Trophoblast cell (in vitro differentiated cells and primary cell): ENCODE measurements around the gene MRPS11.

Source experiments
- DNase-seq, 2 donors: peaks; one replicate each; pipeline ENCODE4 v3.0.0-alpha.2; 2016
- H2AFZ ChIP-seq: 2 replicates; pipeline ENCODE4 v1.6.1; 2013; ENCODE audit warnings: low read length, moderate library complexity, mild to moderate bottlenecking; ENCODE audit not compliant: insufficient read depth, poor library complexity
- H2AK5ac ChIP-seq: 2 replicates; pipeline ENCODE4 v1.6.1; 2013; ENCODE audit warnings: mild to moderate bottlenecking, low read length
- H2BK120ac ChIP-seq: 2 replicates; pipeline ENCODE4 v1.6.1; 2013; ENCODE audit warnings: low read length, mild to moderate bottlenecking, moderate library complexity; ENCODE audit not compliant: insufficient read depth, poor library complexity
- H2BK12ac ChIP-seq: 2 replicates; pipeline ENCODE4 v1.6.1; 2013; ENCODE audit warnings: mild to moderate bottlenecking, low read length, moderate library complexity
- H2BK5ac ChIP-seq: 2 replicates; pipeline ENCODE4 v1.6.1; 2013; ENCODE audit warnings: low read length, low read depth, moderate library complexity, mild to moderate bottlenecking; ENCODE audit not compliant: poor library complexity
- H3K14ac ChIP-seq: 2 replicates; pipeline ENCODE4 v1.6.1; 2013; ENCODE audit warnings: mild to moderate bottlenecking, low read length
- H3K18ac ChIP-seq: 2 replicates; pipeline ENCODE4 v1.6.1; 2013; ENCODE audit warnings: mild to moderate bottlenecking, low read length
- H3K23ac ChIP-seq: 2 replicates; pipeline ENCODE4 v1.6.1; 2013; ENCODE audit warnings: low read length
- H3K27ac ChIP-seq: 2 replicates; pipeline ENCODE4 v1.5.1; 2013; ENCODE audit warnings: low read depth, mild to moderate bottlenecking, inconsistent platforms, low read length, moderate library complexity
- H3K27me3 ChIP-seq: 2 replicates; pipeline ENCODE4 v1.6.1; 2013; ENCODE audit warnings: inconsistent platforms, mild to moderate bottlenecking, low read length, moderate library complexity; ENCODE audit not compliant: insufficient read depth
- H3K36me3 ChIP-seq, 2 experiments: 1 replicate in 1 of 2; 2 replicates in 1 of 2; pipeline ENCODE4 v1.6.1; 2013; ENCODE audit warnings: low read length in 2 of 2, mild to moderate bottlenecking in 2 of 2, moderate library complexity in 1 of 2; ENCODE audit not compliant: insufficient read depth in 2 of 2, control insufficient read depth in 1 of 2
- H3K4ac ChIP-seq: 2 replicates; pipeline ENCODE4 v1.6.1; 2013; ENCODE audit warnings: low read depth, mild to moderate bottlenecking, low read length, moderate library complexity
- H3K4me1 ChIP-seq, 2 experiments: 1 replicate in 1 of 2; 2 replicates in 1 of 2; pipeline ENCODE4 v1.6.1; 2013; ENCODE audit warnings: low read length in 2 of 2, mild to moderate bottlenecking in 2 of 2, moderate library complexity in 1 of 2; ENCODE audit not compliant: insufficient read depth in 2 of 2, control insufficient read depth in 1 of 2
- H3K4me2 ChIP-seq: 2 replicates; pipeline ENCODE4 v1.6.1; 2013; ENCODE audit warnings: inconsistent platforms, mild to moderate bottlenecking, low read length, moderate library complexity
- H3K4me3 ChIP-seq: 2 replicates; pipeline ENCODE4 v1.5.1; 2013; ENCODE audit warnings: mild to moderate bottlenecking, low read depth, low read length, inconsistent platforms
- H3K79me1 ChIP-seq: one replicate; pipeline ENCODE4 v1.6.1; 2013; ENCODE audit warnings: low read length
- H3K79me2 ChIP-seq: 2 replicates; pipeline ENCODE4 v1.6.1; 2013; ENCODE audit warnings: low read length, mild to moderate bottlenecking; ENCODE audit not compliant: control insufficient read depth, insufficient read depth, poor library complexity
- H3K9ac ChIP-seq: 2 replicates; pipeline ENCODE4 v1.6.1; 2013; ENCODE audit warnings: mild to moderate bottlenecking, low read length
- H3K9me3 ChIP-seq: 2 replicates; pipeline ENCODE4 v1.6.1; 2013; ENCODE audit warnings: low read depth, mild to moderate bottlenecking, control low read depth, inconsistent platforms, low read length; ENCODE audit not compliant: insufficient read depth
- H4K12ac ChIP-seq: 2 replicates; pipeline ENCODE4 v1.6.1; 2013; ENCODE audit warnings: low read depth, mild to moderate bottlenecking, low read length, moderate library complexity
- H4K8ac ChIP-seq: 2 replicates; pipeline ENCODE4 v1.6.1; 2013; ENCODE audit warnings: low read depth, mild to moderate bottlenecking, low read length, moderate library complexity
- H4K91ac ChIP-seq: one replicate; pipeline ENCODE4 v1.6.1; 2013; ENCODE audit warnings: low read depth, mild to moderate bottlenecking, low read length, moderate library complexity
- whole genome bisulfite sequencing: extraction: QIAGEN DNeasy Blood & Tissue Kit; methylation state at CpG from one replicate; pipeline ENCODE4 v1.1.7; 2013; ENCODE audit warnings: missing lambda C conversion rate; ENCODE audit not compliant: insufficient read length, insufficient coverage; ENCODE audit errors: extremely low coverage; 5-methylcytosine and 5-hydroxymethylcytosine counted together

MRPS11 gene

DNA sequence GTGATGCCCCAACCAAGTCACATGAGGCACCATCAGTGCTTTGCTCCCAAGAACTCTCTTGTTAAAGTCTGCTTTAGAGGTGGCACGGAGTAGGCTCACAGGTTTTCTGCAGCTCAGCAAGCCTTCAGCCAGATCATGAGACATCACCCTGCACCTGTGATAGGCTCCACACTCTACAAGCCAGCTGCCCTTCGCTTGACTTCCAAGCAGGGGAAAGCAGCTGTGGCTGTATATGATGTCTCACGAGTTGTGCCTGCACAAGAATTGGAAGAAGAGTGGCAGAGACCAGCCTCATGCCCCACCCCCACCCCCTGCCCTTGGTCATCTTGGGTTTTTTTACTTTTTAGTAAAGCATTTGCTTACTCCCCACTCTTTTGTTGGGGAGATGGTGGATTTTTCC is 22.5 kb downstream of the MRPS11 start:
- Histone ChIP-seq H3K14ac (no peak overlapping the region), H3K4ac (no peak overlapping the region), H3K18ac (no peak overlapping the region), H3K4me1 (peaks cover 8 to 9% of the 10 kb centered on the region in 2 experiments), H3K79me1 (peaks cover 3% of the 10 kb centered on the region), H3K9ac (peak overlapping the region; percentile 44), H3K4me3 (no peak overlapping the region), H3K23ac (no peak overlapping the region), H4K12ac (no peak overlapping the region), H3K36me3 (no peaks in the 10 kb centered on the region), H3K27ac (no peak overlapping the region), H3K27me3 (no peaks in the 10 kb centered on the region), H2AFZ (no peak overlapping the region), H4K8ac (no peak overlapping the region), H3K4me2 (no peak overlapping the region), H3K9me3 (no peaks in the 10 kb centered on the region), H2BK5ac (no peak overlapping the region), H2BK12ac (no peak overlapping the region), H4K91ac (no peak overlapping the region), H2BK120ac (no peak overlapping the region), H2AK5ac (no peak overlapping the region), H3K79me2 (no peaks in the 10 kb centered on the region)
- no peak for DNase-seq
- WGBS: no CpG with 5 or more reads among the region's 3 CpGs

DNA sequence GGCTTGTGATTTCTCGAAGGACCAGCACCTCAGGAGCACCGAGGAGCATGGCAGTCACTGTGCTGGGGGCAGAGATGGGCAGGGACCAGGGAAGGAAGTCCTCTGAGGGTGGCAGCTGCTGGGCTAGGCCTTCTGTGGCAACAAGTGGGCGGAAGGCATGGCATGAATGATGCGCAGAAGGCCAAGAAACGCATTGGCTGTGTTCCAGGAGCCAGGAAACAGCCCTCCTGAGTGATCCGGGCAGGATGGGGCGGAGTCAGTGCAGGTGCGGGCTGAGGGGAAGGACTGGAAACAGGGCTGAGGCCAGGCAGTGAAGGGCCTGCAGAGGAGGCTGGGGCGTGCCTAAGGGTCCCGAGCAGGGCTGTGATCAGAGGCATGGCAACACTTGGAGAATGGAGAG is 23.6 kb downstream of the MRPS11 start:
- no peak overlapping the region for H3K9ac ChIP-seq
- no peaks in the 10 kb centered on the region for H3K79me2 ChIP-seq
- H2BK120ac ChIP-seq: no peak overlapping the region
- H3K9me3 ChIP-seq: no peaks in the 10 kb centered on the region
- H3K4me1 ChIP-seq: peaks cover 4 to 5% of the 10 kb centered on the region in 2 experiments
- no peak overlapping the region for H2BK12ac ChIP-seq
- no peaks in the 10 kb centered on the region for H3K27me3 ChIP-seq
- H3K14ac ChIP-seq: no peak overlapping the region
- H3K4me3 ChIP-seq: no peak overlapping the region
- H4K91ac ChIP-seq: no peak overlapping the region
- H3K23ac ChIP-seq: no peak overlapping the region
- no peaks in the 10 kb centered on the region for H3K36me3 ChIP-seq
- H4K8ac ChIP-seq: no peak overlapping the region
- no peak overlapping the region for H2AFZ ChIP-seq
- H3K4me2 ChIP-seq: no peak overlapping the region
- no peak overlapping the region for H3K18ac ChIP-seq
- no peak overlapping the region for H3K4ac ChIP-seq
- H3K27ac ChIP-seq: no peak overlapping the region
- no peak overlapping the region for H2AK5ac ChIP-seq
- H4K12ac ChIP-seq: no peak overlapping the region
- WGBS: no CpG with 5 or more reads among the region's 10 CpGs
- DNase-seq: peak in 1 of 2 donors; percentile 8
- H2BK5ac ChIP-seq: no peak overlapping the region
- no peaks in the 10 kb centered on the region for H3K79me1 ChIP-seq

DNA sequence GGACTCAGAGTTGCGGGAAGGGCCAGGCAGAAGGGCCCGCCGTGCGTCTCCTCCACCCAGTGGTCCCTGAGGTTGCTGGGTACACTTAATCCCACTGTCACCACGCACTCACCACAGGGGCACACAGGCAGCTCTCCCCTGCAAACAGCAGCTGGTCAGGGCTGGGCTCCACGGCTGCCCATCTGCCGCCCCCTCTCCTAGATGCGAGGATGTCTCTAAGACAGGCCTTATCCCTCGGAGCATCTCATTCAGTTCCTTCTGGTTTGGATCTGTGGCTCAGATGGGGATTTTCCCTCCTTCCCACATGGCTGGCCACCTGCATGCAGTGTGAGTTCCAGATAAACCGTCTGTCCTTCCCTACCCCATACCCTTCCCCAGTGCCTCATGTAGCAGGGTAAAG is 26.3 kb downstream of the MRPS11 start:
- H3K4me2 ChIP-seq: no peak overlapping the region
- no peak overlapping the region for H4K12ac ChIP-seq
- no peak overlapping the region for H3K27ac ChIP-seq
- H3K4me1 ChIP-seq: peaks cover under 1% of the 10 kb centered on the region in 2 experiments
- H3K79me1 ChIP-seq: no peaks in the 10 kb centered on the region
- no peak overlapping the region for H3K23ac ChIP-seq
- H3K4me3 ChIP-seq: no peak overlapping the region
- H3K18ac ChIP-seq: no peak overlapping the region
- no peak overlapping the region for H3K4ac ChIP-seq
- H3K27me3 ChIP-seq: no peaks in the 10 kb centered on the region
- H4K91ac ChIP-seq: no peak overlapping the region
- H2AFZ ChIP-seq: no peak overlapping the region
- no peak overlapping the region for H2BK12ac ChIP-seq
- no peak overlapping the region for H2BK120ac ChIP-seq
- H3K14ac ChIP-seq: no peak overlapping the region
- no peak overlapping the region for H2AK5ac ChIP-seq
- H4K8ac ChIP-seq: no peak overlapping the region
- no peak overlapping the region for H2BK5ac ChIP-seq
- peaks cover 2% of the 10 kb centered on the region for H3K9me3 ChIP-seq
- H3K79me2 ChIP-seq: no peaks in the 10 kb centered on the region
- no peak overlapping the region for H3K9ac ChIP-seq
- no peak for DNase-seq
- H3K36me3 ChIP-seq: no peaks in the 10 kb centered on the region
- no CpG with 5 or more reads among the region's 10 CpGs for WGBS

DNA sequence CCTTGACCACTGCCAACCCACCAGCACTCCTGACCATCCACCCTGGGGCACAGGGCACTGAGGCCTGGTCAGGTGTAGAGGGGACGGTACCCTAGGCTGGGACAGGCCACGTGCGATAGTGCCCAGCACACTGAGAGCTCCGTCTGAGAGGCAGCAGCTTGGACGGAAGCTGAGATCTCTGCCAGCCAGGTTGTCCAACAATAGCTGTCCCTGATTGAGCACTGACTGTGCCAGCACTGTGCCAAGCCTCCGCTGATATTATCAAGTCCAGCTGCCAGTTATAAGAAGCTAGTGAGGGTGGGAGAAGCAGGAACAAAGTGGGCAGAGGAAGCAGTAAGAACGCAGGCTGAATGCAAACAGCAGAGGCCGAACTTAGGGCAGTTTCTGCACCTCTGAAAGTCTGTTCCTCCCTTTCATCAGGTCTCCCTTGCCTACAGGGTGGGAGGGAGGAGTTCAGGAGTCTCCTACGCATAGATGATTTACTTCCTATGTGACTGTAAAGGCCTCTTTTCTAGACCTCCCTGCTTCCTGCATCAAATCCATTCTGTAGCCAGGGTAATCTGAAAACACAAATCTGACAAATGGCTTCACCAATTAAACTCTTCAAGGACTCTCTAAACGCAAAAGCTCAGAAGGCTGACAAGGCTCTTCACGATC is 29.7 kb downstream of the MRPS11 start:
- H4K12ac ChIP-seq: no peak overlapping the region
- no CpG with 5 or more reads among the region's 11 CpGs for WGBS
- no peaks in the 10 kb centered on the region for H3K27me3 ChIP-seq
- H3K18ac ChIP-seq: no peak overlapping the region
- H2BK12ac ChIP-seq: no peak overlapping the region
- no peak overlapping the region for H3K9ac ChIP-seq
- H3K27ac ChIP-seq: no peak overlapping the region
- peaks cover 2% of the 10 kb centered on the region for H3K9me3 ChIP-seq
- peaks cover 4% of the 10 kb centered on the region in 2 experiments for H3K4me1 ChIP-seq
- H3K79me2 ChIP-seq: no peaks in the 10 kb centered on the region
- no peak overlapping the region for H3K4me2 ChIP-seq
- H2BK5ac ChIP-seq: no peak overlapping the region
- no peak overlapping the region for H3K4ac ChIP-seq
- no peak for DNase-seq
- H2BK120ac ChIP-seq: no peak overlapping the region
- no peaks in the 10 kb centered on the region for H3K36me3 ChIP-seq
- H4K8ac ChIP-seq: no peak overlapping the region
- no peak overlapping the region for H3K14ac ChIP-seq
- no peak overlapping the region for H3K4me3 ChIP-seq
- no peak overlapping the region for H2AK5ac ChIP-seq
- H3K79me1 ChIP-seq: no peaks in the 10 kb centered on the region
- no peak overlapping the region for H2AFZ ChIP-seq
- H4K91ac ChIP-seq: no peak overlapping the region
- no peak overlapping the region for H3K23ac ChIP-seq
